Measurements from ENCODE around the gene LTK. TPM values are rescaled to one million over a fixed set of nuclear protein-coding genes. Genes with fewer than 3 reads are reported as not detected.

The LTK gene
- total RNA-seq, 1 donor from 2014 or later = 25.9 TPM

DNA sequence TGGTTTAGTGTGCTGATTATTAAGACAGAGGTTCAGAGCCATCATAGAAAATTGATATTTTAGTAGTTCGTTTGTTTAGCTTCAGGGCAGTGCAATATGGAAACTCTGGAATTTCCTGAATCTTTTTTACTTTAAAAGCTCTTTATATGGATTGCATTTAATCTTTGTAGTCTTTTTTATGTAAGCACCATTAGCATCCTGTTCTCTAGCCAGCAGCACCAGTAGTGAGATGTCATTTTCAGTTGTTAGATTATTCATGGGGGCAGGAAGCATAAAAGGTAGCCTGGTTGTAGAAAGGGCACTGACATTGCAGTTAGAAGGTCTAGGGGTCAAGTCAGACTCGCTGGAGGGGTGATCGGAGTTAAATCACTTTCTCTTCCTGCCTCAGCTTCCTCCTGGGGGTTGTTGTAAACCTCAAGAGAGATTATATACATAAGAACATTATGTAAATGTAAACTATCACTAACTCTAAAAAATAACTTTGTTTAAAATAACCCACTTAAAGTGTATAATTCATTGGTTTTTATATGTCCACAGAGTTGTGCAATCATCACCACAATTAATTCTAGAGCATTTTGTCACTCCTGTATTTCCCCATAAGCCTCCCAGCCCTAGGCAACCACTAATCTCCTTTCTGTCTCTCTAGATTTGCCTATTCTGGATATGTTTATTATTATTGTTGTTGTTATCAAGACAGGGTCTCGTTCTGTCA, 51.4 kb downstream of the LTK start:
- ATAC-seq (no peak), DNase-seq (no peak)
- TF ChIP-seq, protein P1, sequence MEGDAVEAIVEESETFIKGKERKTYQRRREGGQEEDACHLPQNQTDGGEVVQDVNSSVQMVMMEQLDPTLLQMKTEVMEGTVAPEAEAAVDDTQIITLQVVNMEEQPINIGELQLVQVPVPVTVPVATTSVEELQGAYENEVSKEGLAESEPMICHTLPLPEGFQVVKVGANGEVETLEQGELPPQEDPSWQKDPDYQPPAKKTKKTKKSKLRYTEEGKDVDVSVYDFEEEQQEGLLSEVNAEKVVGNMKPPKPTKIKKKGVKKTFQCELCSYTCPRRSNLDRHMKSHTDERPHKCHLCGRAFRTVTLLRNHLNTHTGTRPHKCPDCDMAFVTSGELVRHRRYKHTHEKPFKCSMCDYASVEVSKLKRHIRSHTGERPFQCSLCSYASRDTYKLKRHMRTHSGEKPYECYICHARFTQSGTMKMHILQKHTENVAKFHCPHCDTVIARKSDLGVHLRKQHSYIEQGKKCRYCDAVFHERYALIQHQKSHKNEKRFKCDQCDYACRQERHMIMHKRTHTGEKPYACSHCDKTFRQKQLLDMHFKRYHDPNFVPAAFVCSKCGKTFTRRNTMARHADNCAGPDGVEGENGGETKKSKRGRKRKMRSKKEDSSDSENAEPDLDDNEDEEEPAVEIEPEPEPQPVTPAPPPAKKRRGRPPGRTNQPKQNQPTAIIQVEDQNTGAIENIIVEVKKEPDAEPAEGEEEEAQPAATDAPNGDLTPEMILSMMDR (IDR thresholded peaks at IDR 0.05) = no peak
- H3K36me3 ChIP-seq = peaks cover 57% of the 10 kb centered on the region
- no peaks in the 10 kb centered on the region for H3K27me3 ChIP-seq (ENCODE audit: low read depth)
- H3K27ac ChIP-seq = no peak overlapping the region
- intact Hi-C loops (cut with DNase I) = no loop called here
- H3K4me3 ChIP-seq = no peak overlapping the region
- no peaks in the 10 kb centered on the region for H3K4me1 ChIP-seq
- H3K9me3 ChIP-seq = no peaks in the 10 kb centered on the region

Other genes with a start within 250 kb of the LTK start
- gene OIP5, start 181.2 kb downstream of the LTK start, total RNA-seq = 0.62 TPM
- 7.0 TPM for gene NUSAP1, start 180.9 kb downstream of the LTK start, total RNA-seq
- gene NDUFAF1, start 111.3 kb downstream of the LTK start, total RNA-seq = 16.3 TPM
- 27.1 TPM for gene RTF1, start 96.7 kb downstream of the LTK start, total RNA-seq
- 0.32 TPM for gene ITPKA, start 20.0 kb downstream of the LTK start, total RNA-seq
- gene RPAP1, start 30.4 kb upstream of the LTK start, total RNA-seq = 28.5 TPM
- gene TYRO3, start 45.4 kb upstream of the LTK start, total RNA-seq = 17.3 TPM
- gene MGA, start 146.6 kb upstream of the LTK start, total RNA-seq = 38.7 TPM